HG03378 (cell line): ENCODE measurements around the gene PRRX1.

Experiments used
- ATAC-seq: cut with Tn5 transposase; IDR thresholded peaks from one replicate; pipeline ENCODE4 v1.9.1; 2021; ENCODE audit warnings: mild to moderate bottlenecking, moderate library complexity; ENCODE audit not compliant: unreplicated experiment

PRRX1 gene

DNA sequence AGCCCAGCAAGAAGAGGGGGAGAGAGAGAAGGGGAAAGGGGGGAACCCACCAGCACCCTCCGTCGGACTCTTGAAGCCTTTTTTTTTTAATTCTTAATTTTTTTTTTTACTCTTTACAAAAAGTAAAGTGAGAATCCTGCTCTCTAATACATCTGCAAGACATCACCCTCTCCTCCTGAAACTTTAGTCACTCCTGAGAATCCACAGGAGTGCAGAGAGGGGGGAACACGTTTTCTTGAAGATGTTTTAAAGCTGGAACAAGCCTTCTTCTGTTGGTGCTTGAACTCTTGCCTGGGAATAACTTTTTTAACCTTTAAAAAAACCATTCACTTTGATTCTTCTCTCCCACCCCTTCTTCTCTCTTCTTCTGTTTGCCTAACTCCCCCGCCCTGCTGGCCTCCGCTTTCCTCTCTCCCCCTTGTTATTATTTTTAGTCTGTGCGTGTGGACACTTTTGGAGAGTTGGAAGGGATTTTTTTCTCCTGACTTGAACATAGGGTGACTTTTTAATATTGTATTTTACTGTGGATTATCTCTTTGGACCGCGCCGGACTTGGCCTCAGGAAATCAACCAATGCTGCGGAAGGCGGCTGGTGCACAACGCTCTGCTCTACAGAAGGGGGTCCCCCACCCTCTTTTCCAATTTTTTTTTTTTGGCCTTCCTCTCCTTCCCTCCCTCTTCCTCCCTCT is 383 bp upstream of the PRRX1 start:
- no peak for ATAC-seq

DNA sequence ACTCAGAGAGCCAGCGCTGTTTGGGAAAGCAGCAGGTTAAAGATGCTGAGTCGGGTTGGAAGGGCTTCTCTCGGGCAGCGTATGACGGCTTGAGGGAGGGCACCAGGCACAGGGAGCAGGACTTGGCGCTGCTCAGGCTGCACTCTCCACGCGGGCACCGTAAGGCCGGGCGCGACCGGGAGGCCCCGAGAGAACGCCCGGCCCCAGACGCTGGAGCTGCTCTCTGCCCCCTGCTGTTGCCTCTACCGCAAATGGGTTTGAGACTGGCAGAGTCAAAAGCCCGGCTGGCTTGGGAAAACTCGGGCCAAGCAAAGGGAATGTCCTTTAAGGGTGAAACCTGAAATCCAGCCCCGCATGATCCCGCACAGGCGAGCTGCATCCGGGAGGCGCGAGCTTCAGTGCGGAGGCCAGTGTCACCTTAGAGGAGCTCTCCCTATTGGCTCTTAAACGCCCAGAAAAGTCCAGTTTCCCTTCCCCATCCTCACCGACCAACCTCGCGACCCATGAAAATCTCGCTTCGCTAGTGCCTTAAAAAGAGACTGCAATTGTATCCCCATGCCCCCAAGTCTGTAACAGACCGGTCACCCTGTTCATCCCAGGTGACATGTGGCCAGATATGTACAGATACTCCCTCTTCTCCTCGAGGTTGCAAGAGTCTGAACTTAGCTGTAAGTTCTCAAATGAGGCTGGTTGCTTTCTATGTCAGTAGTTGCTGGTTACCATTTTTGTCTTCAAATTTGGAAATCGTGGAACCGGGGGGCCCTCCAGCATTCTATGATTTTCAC is 1.1 kb downstream of the PRRX1 start:
- ATAC-seq, result no peak

DNA sequence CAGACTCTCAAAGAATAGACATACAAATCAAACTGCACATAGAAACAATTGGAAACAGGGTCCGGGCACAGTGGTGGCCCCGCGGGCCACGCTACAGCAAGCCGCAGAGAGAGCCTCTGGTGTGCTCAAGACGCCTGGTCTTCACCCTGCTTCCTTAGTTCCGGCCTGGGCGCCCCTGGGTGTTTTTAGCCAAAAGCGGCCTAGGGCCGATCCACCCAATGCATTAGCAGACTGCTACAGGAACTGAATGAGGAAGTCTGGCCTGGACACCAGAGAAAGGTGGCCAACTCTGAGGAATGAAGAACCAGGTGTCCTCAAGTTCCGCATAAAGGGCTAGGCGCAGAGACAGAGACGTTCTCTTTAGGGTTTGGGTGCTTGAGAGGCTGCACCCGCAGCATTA is 1.7 kb downstream of the PRRX1 start:
- ATAC-seq, result no peak

DNA sequence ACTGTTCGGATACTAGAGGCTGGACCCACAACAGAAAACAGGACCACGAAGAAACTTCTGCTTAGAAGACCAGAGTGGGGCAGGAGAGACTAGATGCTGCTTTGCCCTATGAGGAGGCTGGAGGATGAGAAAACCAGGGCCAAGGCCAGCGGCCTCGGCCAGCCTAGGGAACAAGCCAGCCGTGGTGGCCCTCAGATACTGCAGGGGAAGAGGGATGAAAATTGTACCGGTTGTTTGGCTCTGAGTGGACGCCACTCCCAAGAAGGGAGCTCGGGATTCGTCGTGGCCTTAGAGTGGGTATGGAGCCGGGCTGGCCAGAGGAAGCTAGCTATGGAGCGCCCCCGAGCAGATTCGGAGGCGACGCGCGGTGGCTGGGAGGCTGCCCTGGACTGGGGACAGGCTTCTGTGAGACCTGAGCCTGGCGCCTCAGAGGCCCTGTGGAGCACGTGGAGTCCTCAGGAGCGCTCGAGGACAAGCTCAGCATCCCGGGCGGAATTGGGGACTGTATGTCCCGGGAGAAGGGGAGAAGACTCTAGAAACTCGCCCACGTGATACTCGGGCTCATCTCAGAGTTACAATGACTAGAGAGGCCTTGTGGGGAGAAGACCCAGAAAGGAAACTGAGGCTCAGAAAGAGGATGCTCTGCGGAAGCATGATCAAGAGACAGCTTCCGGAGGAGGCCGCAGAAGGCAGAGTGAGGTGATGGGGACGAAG is 2.8 kb downstream of the PRRX1 start:
- no peak for ATAC-seq

DNA sequence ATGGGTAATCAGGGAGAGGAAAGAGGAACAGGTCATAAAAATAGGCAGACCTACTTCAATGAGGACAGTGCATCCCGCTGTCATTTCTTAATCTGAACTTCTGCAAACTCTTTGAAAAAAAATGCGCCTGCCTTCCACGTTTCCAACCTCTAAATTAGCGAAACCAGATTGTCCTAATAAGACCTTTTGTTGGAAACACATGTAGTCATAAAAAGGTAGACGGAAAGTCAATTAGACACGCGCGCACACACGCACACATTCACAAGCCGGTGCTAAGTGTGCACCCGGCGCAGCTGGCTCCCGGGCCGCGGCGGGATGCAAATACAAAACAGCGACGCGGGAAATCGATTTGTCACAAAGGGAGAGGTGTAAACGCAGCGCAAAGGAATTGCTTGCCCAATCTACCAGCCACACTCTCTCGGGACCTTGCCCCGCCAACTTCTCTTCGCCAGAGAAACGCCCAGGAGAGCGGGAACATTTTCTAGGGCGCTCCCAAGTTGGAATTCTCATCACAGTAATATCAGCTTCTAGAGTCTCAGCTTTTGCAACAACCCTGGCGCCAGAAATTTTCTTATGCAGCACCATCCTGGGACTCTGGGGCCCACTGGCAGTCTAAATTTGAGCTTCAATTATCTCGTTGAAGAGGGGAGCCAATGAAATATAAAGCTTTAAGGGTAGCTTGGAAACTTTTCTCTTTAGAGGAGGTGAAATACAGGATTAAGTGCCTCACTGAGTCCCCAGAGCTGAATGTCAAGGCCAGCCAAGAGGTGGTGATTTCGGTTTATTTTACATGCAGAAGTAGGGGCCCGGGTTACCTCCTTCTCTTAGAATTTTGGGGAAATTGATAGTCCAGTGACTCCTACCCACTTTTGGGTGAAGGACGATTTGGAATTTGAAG is 4.5 kb downstream of the PRRX1 start:
- ATAC-seq, result no peak

DNA sequence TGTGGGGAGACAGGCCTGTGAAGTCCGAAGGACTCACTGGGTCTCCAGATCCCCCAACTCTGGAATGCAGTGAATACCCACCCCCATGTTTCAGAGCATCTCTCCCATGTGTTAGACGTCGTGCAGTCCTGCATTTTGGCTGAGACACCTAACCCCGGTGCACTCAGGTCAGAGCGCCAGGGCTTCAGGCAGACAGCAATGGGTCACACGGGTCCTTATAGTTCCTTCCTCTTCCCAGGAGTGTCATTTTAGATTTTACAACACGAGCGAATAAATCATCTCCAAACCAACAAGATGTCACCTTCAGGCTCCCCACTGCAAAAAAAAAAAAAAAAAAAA is 5.1 kb downstream of the PRRX1 start:
- ATAC-seq, result no peak

DNA sequence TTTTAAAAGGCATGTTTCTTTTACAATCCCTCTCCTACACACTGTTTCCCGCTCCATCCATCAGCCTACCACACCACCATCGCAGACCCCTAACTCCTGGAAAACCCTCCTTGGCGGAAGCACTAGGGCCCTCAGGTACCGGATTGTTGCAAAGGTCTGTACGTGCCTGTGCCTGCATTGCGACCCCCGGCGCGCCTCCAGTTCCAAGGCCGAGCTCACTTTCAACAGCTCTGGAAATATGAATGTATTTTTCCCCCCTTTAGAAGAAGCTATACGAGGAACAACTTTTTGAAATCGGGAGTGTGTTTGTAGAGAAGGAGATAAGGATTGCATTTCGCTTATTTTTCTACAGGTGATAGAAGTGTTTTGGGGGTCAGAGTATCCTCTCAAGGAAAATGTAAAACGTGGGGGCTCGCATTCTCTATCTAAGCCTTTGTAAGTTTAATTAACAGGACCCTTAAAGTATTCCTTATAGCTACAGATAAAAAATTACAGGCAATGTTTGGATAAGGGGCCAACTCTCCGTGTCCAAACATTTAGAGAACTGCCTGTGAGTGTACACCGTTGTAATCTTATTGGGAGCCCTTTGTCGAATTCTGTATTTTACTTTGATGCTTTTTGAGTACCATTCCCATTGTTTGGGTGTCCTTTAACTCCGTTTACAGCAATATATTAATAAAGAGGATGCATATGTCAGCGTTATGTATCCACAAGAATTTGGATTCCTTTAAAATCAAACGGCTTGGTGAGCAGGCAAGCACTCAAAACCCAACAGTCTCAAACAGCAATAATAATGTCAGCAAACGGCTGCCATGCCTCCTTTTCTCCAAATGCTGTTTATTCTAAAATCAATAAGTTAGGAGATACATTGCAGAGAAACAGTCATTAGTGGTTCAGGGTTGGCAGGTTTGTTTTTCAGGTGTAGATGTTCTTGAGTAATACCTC is 5.9 kb downstream of the PRRX1 start:
- no peak for ATAC-seq

DNA sequence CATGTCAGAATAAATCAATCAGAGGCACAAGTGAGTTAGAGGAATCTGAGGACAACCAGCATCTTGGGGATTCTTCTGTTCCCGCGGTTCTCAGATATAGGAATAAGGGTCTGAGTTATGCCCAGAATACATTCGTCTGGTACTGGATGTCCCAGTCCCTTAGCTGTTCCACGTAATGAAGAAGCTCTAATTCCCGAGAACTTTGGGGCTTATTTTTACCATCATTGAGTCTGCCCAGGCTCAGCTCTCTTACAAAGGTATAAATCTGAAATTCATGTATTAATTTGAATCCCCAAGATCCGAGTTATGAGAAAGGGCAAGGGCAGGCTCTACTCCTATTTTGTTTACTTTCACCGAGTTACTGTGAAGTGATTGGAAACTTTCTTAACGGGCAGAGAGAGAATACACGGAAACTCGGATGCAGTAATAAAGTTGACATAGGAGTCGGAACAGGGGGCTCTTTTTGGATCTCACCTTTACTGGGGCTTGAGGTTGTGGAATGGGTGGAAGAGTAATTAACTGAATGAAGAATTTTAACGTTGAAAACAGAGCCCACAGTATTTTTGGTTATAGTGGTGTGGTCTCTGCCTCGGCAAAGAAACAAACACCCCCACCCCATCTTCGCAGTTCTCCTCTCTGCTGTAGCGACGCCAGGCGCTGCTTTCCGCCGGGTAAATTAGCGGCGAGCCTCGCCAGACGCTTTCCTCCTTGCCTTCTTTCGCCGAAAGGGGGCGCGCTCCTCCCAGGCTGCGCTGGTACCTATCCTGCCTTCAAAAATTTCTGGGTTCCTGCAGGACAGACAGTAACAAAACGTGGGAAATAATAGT is 7.1 kb downstream of the PRRX1 start:
- no peak for ATAC-seq

DNA sequence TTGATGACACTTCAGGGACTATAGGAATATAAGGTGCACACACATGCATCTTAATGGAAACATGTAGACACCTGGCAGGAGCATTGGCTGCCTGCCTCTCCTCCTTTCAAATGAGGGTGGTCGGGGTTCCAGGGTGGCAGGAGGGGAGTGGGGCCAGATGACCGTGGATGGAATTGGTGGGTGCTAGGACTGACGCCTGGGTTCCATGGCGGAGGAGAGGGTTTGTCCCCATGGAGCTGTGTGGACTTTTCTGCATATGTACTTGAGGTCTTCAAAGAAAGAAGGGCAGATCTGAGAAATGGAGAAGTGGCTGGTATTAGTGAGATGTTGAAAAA is 7.7 kb downstream of the PRRX1 start:
- ATAC-seq, result no peak

DNA sequence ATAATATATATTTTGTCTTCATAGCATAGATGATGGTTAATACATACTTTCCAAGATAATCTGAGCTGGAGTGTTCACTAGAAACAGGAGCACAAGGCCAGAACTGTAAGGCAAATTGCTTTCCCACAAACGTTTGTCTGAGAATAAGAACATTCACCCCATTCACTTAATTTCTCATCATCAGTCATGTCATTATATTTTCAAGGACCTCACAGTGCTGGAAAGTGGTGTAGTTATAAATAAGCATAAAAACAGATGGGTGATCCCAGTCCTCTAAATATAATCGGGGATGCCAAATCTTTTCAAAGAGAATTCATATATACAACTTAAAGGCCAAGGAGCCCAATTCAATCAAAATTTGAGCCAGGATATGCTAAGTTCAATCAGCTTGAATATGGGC is 8.4 kb downstream of the PRRX1 start:
- no peak for ATAC-seq

DNA sequence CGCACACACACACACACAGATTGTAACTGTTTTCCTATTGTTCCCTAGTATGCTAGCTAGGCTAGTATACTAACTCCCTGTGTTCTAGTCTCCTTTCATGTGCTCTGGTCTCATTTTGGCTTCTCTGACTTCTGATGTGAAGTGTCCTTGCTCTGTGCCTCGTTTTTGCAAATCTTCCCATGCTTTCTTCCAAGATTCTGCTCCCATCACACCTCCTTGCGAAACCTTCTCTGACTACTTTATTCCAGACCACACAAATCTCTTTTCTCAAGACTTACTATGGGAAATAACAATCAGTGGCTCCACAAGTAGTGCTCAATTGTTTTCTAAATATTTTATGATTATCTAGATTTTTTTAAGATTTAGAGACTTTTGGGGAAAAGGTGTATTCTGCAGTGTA is 10.3 kb downstream of the PRRX1 start:
- no peak for ATAC-seq

DNA sequence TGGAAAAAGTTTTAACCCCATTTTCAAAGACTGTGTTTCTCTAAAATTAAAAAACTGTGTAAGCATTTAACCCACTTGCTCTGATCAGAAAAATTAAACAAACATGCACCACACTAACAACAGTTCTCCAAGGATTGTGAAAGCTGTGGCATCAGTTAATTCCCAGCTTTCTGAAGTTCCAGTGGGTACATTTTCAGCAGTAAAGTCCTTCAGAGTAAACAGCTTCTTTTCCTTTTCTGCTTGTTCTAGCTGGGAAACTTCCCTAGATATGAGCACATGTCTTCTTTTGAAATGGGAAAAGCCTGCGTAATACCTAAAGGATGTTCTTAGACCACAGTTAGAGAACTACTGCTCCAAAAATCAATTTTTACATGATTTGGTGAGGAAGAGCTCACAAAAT is 11.1 kb downstream of the PRRX1 start:
- ATAC-seq, result no peak

DNA sequence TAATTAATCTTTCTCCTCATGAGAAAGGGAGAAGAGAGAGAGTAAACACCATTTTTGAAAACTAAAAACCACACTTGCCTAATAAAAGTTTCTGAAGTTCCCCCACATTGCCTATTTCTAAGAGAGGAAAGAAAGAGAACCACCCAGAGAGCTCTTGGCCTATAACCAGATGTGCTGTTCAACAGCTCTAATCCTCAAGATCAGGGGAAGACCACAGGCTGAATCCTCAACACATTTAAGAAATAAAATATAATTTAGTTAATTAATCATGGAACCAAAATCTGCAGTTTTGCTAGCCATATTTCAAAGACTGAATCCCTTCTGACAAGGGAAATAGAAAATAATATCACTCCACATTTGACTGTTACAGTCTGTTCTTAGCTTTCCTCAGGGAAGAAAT is 11.9 kb downstream of the PRRX1 start:
- ATAC-seq, result no peak

DNA sequence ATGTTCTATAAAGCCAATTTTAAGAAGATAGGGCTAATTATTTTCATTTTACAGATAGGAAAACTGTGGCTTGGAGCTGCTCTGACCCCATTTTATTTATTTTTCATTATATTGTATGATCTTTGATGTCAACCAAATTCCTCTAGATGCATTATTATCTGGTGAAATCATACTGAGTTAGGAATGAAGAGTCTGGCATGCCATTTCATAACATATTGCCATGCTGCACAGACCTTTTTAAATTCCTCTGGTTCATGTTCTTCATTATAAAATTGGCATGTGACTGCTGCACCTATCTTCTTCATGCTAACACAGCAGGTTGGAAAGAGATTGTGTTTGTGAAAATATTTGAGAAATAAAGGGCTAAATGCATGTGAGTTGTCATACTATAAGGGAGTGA is 12.7 kb downstream of the PRRX1 start:
- no peak for ATAC-seq

DNA sequence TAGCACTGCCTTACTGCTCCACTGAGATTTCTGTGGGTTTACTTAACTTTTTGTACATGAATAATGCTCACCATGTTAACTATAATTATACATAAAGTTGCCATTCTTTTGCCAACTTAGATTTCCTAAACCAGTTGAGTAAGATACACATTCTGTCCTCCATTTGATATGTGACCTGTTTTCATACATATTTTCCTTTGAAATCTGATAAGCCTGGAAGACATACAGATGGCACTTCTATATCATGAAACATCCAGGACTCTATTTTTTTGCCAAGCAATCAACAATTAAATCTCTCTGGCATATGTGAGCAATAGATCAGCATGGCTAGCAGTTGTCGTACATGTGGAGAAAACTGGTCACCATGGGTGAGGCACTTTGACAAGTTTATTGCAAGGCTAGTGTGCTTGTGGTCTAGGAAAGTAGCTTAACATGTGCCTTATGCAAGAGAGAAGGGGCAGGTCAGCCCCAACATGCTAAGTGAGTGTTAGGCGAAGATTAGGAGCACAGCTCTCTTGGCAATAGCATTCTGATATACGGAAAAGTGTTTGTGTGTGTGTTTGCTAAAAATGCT is 14.2 kb downstream of the PRRX1 start:
- ATAC-seq, result no peak

DNA sequence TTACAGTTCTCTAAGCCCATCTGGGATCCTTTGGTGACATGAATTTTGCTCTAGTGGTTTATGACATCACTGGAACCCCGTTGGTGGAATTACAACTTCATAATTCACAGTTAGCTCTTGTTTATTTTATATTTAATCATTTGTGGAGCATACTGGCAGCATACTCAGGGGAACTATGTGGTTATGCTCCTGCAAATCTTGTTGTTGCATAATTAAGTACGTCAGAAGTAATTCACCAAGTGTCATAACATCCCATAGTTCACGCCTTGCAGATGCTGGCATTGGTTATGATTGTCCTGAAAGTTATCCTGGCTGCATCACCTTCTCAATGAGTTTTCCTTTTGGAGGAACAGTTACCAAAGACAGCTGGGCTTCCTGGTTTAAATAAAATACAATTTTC is 16.5 kb downstream of the PRRX1 start:
- ATAC-seq, result no peak

DNA sequence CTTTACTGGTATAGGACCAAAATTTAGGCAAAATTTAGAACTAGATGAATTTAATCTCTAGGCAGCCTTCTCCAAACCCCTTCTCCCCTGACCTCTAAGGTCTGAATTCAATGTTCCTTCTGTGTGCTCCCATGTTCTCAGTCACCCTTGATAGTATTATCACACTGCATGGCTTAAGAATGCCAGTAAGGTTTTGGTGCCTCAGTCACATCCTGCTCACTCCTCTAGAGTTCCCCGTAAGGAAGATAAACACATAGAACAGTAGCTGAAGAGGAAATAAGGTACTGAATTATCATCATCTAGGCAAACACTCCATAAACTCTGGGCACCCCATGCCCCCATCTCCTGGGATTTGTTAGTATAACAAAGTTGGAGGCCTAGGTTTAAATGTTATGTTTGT is 18.2 kb downstream of the PRRX1 start:
- no peak for ATAC-seq

DNA sequence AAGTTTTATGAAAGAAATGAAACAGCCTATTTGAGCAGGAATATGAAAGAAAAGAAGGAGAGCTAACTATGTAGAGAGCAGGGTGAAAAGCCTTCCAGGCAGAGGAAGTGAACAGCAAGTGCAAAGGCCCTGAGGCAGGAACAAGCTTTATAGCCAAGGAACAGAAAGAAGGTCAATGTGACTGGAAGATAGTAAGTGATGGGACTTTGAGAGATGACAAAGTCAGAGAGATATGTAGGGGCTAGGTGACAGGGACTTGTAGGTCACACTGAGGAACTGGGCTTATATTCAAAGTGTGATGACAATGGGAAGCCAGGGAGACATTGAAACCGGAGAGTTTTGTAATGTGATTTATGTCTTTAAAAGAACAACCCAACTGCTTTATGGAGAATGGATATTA is 18.9 kb downstream of the PRRX1 start:
- no peak for ATAC-seq

DNA sequence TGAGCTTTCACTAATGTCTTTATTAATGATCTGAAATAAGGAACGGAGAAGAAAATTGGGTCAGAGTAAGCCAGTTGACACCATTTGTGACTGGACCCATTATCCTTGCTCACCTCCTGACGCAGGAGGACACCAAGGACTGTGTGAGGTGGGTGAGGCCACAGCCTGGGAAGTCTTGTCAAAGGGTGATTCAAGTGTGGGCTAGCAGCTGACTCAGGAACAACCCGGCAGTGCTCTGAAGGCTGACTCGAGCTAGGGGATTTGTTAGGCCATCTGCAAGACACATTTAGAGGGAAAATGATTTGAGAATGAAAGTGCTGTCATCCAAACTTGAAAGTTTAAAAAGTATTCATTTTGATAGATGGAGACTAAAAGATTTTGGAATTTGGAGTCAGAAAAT is 21.2 kb downstream of the PRRX1 start:
- no peak for ATAC-seq
